ENCODE data around the gene HPCA.

The HPCA gene

GRCh38 chr1:32937061-32937460, 50.8 kb downstream of the HPCA start:
- no peak for TF ChIP-seq CTCF (IDR thresholded peaks at IDR 0.05; ENCODE audit: low read depth, low read length, missing control alignments)
- H3K4me3 ChIP-seq (ENCODE audit: low read depth, low read length) = no peak overlapping the region
- in situ Hi-C loops (cut with HindIII; ENCODE audit: low sequenced_read_pairs) = no loop called here
- no peak for DNase-seq (ENCODE audit: low read depth)

DNA sequence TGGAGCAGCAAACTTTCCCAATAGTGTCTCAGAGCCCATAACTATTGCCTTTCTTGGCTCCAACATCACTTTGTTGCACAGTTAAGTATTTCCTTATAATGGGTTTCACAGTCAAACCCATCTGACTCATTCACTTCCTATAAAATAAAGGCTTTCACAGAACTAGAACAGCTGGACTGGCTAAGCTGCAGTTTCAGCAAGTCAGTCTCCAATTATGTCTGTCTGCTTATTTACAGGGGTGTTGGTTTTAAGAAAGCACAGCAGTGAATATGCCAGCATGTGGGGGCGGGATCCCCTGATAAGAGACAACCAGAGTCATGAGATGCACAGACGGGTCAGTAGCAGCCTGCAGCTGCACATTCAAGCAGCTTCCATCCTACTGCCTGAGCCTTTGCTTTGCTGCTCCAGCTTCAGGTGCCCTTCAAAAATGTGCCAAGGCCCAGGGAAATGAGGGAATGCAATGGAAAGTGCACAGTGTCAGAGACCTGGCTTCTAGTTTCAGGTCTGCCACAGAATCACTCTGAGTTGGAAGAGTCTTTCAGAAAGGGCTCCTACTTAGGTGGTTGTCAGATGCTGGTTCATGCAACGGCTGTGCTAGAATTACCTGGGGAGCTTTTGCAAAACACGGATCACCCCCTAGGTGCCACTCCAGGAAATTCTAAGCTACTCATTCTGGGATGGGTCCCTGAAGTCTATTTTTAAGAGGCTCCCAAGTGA, 53.5 kb downstream of the HPCA start:
- TF ChIP-seq CTCF (IDR thresholded peaks at IDR 0.05; ENCODE audit: low read depth, low read length, missing control alignments) = no peak
- in situ Hi-C loops (cut with HindIII; ENCODE audit: low sequenced_read_pairs) = loop anchor here (5.0 kb wide), 1 partner anchor 82 kb away; no protein-coding TSS in a partner anchor
- H3K4me3 ChIP-seq (ENCODE audit: low read depth, low read length) = no peak overlapping the region
- DNase-seq (ENCODE audit: low read depth) = no peak

GRCh38 chr1:32944180-32944579, 57.9 kb downstream of the HPCA start:
- no peak for TF ChIP-seq CTCF (IDR thresholded peaks at IDR 0.05; ENCODE audit: low read depth, low read length, missing control alignments)
- in situ Hi-C loops (cut with HindIII; ENCODE audit: low sequenced_read_pairs) = loop anchor here (5.0 kb wide), 1 partner anchor 78 kb away; no protein-coding TSS in a partner anchor
- H3K4me3 ChIP-seq (ENCODE audit: low read depth, low read length) = no peak overlapping the region
- DNase-seq (ENCODE audit: low read depth) = no peak
